ENCODE results near the gene DHRS11.

DHRS11 gene

DNA sequence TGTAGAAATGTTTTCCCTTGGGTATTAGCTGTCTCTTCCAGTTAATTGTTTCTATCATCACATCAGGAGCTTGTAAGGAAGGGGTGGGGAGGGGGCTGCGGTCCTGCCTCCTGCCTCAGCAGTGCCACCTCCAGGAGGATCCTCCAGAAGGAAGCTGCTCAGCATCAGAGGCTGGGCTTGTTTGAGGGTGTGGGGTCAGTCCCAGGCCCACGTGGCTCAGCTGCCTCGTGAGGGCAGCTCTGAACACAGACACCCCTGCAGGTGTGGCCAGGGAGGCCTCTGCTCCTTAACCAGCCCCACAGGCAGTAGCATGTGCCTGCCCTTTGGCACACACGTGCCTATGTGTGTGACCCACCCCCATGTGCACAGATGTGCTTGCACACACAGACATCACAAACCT lies 56.0 kb downstream of the DHRS11 start:
- Histone ChIP-seq H3K4me3 (ENCODE audit: low read length) (no peak overlapping the region), H3K36me3 (ENCODE audit: control insufficient read depth, insufficient read depth, low read length) (no peaks in the 10 kb centered on the region), H3K4me1 (ENCODE audit: control insufficient read depth, insufficient read depth, low read length) (no peaks in the 10 kb centered on the region), H3K9me3 (ENCODE audit: control insufficient read depth, low read length) (no peaks in the 10 kb centered on the region), H3K27me3 (ENCODE audit: control insufficient read depth, insufficient read depth, low read length) (peaks cover 40% of the 10 kb centered on the region), H3K9ac (ENCODE audit: low read length) (no peak overlapping the region)

GRCh38 chr17:36650096-36650775 lies 58.6 kb downstream of the DHRS11 start:
- Histone ChIP-seq H3K27me3 (ENCODE audit: control insufficient read depth, insufficient read depth, low read length) (peaks cover 19% of the 10 kb centered on the region), H3K9ac (ENCODE audit: low read length) (no peak overlapping the region), H3K4me3 (ENCODE audit: low read length) (no peak overlapping the region), H3K36me3 (ENCODE audit: control insufficient read depth, insufficient read depth, low read length) (no peaks in the 10 kb centered on the region), H3K4me1 (ENCODE audit: control insufficient read depth, insufficient read depth, low read length) (no peaks in the 10 kb centered on the region), H3K9me3 (ENCODE audit: control insufficient read depth, low read length) (no peaks in the 10 kb centered on the region)

Measured in mucosa of stomach (tissue), 1 donor.